Middle frontal gyrus (tissue), 1 donor: ENCODE data around the gene RGS6.

Experiments
- DNase-seq: peaks from one replicate; pipeline ENCODE4 v3.0.0-alpha.2; 2015; ENCODE audit warnings: low spot score; ENCODE audit errors: extremely low spot score

RGS6 gene

DNA sequence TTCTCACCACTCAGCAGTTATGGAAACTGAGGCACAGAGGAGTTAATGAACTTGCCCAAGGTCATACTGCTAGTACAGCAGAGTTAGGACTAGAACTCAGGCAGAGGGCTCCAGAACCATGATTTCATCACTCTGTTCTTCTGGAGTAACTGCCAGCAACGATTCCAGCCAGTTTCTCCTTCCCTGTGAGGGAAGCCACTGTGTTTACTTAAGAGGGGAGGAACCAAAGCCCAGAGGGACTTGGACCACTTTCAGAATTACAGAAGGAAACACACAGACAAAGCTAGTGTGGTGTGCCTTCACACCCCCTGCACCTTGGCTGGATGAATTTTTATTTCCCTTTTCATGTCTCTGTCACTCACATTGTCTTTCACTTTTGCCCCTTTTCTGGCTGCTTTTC is 563.4 kb downstream of the RGS6 start:
- DNase-seq: no peak

DNA sequence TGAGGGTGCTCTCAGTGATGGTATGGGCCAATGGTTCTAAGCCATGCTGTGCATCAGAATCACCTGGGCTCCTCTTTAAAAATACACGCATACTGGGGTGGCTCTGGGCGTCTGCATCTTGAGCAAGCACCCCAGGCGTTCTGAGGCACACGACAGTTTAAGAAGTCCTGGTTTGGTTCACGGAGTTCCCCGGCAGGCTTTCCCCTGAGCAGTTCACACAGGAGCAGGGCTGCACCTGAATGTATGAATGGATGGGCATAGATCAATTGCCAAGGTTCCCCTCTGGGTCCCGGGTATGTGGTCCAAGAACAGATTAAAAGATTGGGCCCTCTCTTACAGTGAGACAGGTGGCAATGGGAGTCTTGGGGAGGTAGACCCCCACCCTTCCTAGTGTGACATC is 566.4 kb downstream of the RGS6 start:
- DNase-seq: no peak

DNA sequence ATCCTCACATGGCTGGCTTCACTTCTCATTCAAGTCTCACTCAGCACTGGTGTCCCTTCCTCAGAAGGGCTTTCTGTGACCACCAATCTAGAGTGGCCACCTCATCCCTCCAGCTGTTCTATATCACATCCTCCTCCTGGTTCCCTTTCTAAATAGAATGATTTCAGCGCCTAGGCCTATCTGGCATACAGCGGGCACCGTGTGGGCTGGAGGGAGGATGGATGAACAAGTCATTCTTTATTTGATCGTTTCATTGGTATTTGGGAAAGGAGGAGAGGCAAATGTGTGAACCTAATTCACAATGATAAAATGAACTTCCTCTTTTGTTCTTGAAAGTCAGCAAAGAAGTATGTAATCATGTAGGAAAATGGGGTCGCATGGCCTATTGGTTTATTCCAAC is 567.5 kb downstream of the RGS6 start:
- DNase-seq: no peak

DNA sequence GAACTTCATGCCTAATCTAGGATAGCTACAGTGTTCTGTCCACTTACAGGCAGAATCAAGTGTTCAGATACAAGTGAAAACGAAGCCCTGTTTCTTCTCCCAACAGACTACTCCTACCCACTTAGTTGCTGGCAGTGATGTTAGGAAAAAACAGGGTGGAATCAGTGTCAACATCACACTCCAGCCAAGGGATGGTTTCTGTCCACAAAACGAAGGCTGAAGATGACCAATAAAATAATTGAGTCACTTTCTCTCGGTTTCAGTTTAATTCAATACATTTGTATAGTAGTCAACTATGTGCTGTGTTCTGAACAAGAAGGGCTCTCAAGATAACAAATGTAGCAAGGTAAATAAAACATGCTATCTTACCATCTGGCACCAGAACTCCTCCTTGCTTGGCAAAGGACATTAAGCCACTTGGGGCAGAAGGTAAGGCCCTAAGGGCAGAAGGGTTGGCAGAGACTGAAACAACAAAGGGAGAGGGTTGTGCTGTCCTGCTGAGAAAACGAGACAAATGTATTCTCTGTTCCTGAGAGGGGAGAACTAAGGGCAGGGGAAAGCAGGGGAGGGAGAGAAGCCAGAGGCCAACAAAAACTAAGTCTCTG is 568.1 kb downstream of the RGS6 start:
- DNase-seq: no peak

DNA sequence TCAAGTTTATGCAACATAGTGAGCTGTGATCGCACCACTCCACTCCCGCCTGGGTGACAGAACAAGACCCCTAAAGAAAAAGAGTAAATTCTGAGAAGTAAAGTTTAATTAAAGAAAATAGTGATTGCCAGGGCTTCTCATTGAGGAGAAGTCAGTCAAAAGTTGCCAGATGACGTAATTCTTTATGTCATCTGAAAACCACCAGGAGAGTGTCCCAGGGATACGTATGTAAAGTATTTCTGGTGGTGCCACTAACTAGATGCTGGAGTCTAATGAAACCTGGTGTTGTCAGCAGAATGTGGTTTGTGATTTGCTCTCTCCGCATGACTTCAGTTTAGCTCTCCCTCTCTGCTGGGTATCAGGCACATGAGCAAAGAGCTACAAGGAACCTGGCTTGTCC is 569.2 kb downstream of the RGS6 start:
- no peak for DNase-seq

- DNase-seq: no peak
These were observed 571.0 kb downstream of the RGS6 start for GRCh38 chr14:72503271-72503670.

GRCh38 chr14:72503696-72504368 is 571.6 kb downstream of the RGS6 start:
- no peak for DNase-seq

DNA sequence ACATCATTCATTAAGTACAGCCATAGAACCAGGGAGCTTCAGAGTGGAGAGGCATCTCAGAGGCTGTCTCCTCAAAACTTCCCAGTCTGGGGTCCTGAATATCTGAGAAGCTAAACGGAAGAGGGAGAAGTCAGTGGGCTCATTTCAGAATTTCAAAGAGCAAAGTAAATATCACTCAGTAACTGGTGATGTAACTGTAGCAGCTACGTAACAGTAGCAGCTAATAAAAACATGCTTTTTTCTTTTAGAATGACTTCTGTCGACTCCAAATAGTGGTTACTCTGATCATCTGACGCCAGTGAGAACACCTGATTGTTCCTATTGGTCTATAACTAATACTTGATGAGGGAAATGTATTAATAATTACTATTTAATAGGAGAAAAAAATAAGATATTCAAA is 578.3 kb downstream of the RGS6 start:
- DNase-seq: no peak

DNA sequence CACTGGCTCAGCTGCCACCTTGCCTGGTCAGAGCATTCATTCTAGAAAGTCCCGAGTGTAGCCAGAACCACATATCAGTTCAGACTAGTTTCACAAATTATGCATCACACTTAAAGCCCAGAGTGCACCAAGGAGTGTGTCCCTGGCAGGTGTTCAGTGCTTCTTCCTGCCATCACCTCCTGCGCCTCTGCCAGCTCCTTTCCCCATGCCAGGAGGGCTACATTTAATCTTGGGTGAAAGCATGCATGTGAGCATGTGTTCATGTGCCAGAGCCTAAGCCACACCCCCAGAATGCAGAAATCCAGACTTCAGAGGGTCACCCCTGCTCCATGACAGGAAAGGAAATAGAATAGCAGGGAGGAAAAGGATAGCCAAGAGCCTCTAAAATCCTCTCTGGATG is 580.1 kb downstream of the RGS6 start:
- DNase-seq: no peak

DNA sequence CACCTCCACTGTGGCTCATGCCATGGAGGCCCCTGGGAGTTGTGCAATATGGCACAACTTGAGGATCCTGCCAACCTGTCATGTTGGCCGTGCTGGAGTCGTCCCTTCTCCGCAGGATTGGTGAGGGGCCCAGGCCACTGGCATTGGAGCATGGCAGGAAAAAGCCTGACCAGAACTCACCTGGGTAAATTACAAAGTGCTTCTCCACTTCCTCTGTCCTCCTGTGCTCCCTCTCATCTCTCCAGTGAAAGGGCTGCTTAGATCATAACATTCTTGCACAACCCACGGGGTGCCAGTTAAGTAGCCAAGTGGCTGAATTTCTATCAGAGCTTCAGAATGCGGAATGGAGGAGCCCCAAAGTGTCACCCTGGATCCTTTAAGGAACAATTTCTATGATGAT is 580.7 kb downstream of the RGS6 start:
- no peak for DNase-seq

DNA sequence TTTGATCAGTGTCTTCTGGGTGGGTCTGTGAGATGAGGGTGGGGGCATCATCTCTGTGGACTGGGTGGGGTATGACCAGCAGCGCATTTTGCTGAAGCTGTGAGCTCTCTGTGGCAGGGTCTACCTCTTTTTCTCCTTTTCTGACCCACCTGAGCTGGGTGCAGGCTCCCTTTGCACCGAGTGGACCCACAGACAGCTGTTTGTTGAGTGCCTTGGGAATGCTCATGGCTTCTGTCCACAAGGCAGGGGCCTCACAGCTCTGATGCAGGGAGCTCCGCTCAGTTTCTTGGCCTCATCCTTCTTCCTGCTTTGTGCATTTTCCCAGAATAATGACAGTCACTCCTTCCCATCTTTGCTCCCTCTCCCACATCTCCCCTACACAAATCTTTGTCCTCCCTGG is 581.1 kb downstream of the RGS6 start:
- DNase-seq: no peak

- peak; percentile 13 for DNase-seq
These were observed 581.9 kb downstream of the RGS6 start for GRCh38 chr14:72513965-72514659.

DNA sequence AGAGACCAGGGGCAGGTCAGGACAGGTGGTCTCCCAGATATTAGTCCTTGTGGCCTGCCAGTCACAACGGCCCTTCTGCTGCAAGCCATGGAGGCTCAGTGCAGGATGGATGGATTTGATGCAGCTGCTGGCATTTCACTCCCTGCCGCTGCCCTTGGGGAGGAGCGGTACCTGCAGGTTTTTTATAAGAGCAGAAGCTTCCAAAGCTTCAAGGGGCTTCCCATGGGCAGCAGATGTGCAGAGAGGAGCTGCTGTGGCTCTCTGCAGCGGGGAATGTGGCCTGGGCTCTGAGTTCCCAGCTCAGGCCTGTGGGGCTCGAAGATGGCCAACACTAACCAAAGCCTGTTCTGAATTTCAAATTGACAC is 582.4 kb downstream of the RGS6 start:
- DNase-seq: no peak

DNA sequence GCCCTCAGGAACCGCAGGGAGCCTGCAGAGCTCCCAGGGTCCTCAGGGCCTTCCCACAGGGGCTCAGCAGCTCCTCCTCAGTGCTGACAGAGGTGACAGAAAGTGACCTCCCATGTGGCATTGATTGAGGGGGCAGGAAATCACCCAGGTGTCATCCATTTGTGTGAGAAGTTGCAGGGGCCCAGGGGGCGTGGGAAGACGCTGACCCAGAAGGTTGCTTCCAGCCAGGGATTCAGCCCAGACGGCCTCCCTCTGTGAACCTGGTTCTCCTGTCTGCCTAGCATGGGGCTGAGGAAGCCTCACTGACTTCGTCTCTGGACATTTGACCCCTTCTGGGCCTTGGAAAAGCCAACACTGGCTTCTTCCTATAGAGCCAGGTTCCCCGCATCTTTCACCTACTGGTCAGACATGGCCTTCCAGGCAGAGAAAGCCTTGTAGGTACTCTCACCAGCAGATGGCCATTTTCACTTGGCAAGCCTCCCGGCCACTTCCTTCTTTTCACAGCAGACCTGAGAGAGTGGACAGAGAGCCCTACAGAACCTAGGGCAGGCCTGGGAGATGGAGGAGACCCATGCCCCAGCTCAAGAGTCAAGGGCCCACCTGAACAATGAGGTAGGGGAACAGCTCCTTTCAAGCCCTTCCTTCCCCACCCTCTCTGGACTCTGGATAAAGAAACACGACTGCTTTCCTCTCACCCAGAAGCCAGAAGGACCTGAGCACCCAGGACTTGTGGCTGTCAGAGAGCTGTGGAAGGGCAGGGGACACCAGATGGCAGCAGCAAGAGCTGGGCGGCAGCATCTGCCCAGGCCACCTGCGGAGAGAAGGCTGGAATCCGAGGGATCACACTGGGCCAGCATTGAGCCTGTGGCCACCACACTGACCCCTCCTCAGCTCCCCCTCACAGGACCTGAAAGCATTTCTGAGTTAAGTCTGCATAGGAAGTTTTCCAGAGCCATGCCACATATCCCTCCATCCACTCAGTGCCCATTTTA is 583.8 kb downstream of the RGS6 start:
- DNase-seq: no peak

DNA sequence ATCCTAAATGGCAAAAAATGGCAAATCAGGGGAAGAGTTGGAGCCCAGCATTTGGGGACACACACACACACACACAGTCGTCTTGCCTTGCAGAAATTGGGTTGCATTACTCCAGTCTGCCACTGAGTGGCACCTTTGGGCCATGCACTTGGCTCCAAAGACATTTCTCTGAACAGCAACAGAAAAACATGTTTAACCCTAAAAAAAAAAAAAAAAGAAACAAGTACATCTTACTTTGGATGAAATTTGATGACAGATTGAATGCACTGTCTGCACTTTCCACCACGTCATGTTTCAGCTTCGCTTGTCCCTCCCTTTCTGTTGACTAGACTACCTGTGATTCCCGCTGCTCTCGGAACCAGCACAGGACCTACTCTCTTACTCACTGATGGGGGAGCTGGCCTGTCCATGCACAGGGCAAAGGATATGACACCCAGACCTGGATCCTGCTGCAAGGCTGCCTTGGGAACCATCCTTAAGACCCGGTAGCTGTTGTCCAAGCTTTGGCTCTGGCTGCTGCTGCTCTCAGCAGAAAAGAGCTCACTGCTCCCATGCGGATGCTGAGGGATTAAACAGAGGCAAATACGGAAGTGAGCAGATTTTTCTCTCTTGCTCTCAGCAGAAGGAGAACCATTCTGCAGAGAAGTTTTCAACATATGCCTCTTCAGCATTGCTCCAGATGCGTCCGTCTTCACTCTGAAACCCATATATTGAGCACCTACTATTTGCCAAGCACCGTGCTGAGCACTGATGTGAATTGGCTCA is 584.9 kb downstream of the RGS6 start:
- DNase-seq: peak; percentile 75

GRCh38 chr14:72517736-72518135 is 585.5 kb downstream of the RGS6 start:
- DNase-seq: no peak

GRCh38 chr14:72518809-72519377 is 586.7 kb downstream of the RGS6 start:
- DNase-seq: no peak

GRCh38 chr14:72519543-72519942 is 587.3 kb downstream of the RGS6 start:
- DNase-seq: no peak

- no peak for DNase-seq
These were observed 588.8 kb downstream of the RGS6 start for GRCh38 chr14:72521045-72521444.

GRCh38 chr14:72521968-72522741 is 589.9 kb downstream of the RGS6 start:
- DNase-seq: no peak
